NCI-H1436 treated with DMSO at 0.1 percent for 48 hours (cell line): Measurements from ENCODE around the gene SH3RF3.
"Not testable (repeated sequence)": the region's sequence is repeated elsewhere in the genome, so short reads cannot be mapped to it uniquely, and the experiment has no call there.

Source experiments
- DNase-seq: peaks from one replicate; lab custom pipeline; 2025; lab: John Stamatoyannopoulos, UW

The SH3RF3 gene

GRCh38 chr2:109159096-109159495 is 30.1 kb downstream of the SH3RF3 start:
- no peak for DNase-seq

GRCh38 chr2:109160714-109161440 is 31.9 kb downstream of the SH3RF3 start:
- no peak for DNase-seq

- DNase-seq: not testable (repeated sequence)
These were observed 33.4 kb downstream of the SH3RF3 start for GRCh38 chr2:109162367-109162766.

DNA sequence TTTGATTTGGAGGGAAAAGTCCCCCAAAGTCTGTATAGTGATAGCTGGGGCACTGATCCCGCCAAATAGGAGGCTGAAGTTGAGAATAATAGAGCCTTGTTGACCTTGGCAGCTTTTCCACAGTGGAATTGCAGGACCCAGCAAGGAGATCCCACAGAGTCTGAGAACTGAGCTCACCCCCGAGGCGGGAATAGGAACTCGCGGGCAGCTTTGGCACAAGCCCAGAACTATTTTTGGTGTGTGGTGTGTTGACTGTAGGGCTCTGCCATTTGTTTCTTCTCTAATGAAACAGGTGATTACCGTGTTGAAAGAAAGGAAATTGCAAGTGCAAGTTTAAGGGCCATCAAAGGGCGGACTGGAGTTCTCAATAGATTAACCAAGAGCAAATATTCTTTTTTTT is 34.0 kb downstream of the SH3RF3 start:
- no peak for DNase-seq

DNA sequence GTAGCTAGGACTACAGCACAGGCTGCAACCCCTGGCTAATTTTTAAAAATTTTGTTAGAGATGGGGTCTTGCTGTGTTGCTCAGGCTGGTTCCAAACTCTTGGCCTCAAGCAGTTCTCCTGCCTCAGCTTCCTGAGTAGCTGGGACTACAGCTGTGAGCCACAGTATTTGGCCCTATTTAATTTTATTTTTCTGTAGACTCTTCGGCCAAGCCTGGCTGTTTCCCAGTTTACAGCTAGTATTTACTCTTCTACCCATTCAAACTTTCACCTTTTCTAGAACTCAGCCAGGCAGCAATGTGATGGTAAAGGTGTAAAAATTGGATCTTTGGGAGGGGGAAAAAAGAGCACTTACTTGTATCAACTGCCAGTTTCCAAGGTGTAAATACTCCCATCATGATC is 35.3 kb downstream of the SH3RF3 start:
- DNase-seq: no peak

- no peak for DNase-seq
These were observed 35.8 kb downstream of the SH3RF3 start for GRCh38 chr2:109164739-109165221.

DNA sequence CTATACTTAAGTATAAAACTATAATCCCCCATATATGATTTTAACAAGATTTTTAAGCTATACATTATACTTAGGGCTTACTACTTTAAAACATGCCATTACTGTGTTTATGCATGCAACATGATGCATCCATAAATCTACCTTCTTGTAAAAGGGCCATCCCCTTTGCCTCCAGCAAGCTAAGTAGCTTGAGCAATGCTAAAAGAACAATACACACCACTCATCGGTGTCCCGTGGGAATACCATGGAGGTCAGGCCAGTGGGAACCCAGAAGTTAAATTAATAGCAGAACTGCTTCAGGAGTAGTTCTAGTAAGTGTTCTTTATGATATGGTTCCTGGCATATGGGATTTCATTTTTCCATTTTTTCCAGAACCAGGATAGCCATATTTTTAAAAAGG is 37.8 kb downstream of the SH3RF3 start:
- no peak for DNase-seq

GRCh38 chr2:109168086-109168485 is 39.1 kb downstream of the SH3RF3 start:
- DNase-seq: no peak

DNA sequence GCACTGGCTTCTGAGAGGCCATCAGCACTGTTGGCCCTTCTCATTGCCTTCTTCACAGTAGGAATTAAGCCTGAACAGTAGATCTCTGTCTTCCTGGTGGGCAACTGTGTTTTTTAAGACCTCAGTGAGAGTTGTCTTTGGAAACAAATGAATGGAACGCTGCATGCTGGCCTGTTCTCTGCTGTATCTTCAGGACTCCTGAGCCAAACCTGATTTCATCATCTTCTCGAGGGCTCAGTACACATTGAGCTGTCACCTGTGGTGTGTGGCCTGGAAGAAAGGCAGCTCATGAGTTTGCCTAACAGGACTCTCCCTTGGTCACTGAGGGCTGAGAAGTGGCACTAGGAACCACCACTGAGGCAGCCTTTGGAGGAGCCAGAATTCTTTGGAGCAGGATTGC is 39.7 kb downstream of the SH3RF3 start:
- DNase-seq: no peak

GRCh38 chr2:109170645-109171044 is 41.6 kb downstream of the SH3RF3 start:
- no peak for DNase-seq

DNA sequence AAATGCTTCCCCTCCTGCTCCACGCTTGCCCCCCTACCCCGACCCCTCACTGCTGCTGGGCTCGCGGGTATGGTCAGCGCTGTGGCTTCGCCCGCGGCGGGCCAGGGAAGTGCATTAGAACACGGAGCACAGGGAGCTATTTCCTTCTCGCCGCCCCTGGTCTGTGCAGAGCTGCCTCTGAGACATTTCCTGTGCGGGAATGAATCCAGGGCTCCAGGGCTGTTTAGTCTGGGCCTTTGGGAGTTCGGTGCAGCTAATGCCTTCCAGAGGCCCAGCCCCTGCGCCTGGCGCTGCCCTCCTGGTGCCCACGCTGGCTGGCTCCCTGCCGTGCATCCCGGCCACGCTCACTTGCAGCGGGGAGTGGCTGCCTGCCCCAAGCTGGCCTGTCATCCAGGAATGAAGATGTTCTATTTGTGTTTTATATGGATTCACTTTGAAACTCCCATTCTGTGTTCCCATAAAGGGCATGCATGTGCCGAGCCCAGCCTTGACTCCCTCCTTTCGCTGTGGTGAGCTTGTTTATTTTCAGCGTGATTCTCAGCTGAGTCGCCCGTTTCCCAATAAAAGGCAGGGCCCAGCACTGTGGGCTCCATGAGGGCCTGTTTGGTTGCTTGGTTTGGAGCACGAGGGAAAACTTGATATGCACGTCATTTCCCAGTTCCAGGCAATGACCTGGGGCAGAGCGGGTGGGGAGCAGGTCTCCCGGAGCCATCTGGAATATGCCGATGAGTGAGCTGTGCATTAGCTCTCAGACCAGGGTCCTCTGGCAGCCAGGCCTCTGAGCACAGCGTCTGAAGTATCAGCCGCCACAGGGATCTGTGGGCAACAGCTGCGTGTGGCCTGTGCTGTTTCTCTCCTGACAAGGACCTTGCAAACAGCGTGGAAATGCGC is 42.7 kb downstream of the SH3RF3 start:
- DNase-seq: no peak

DNA sequence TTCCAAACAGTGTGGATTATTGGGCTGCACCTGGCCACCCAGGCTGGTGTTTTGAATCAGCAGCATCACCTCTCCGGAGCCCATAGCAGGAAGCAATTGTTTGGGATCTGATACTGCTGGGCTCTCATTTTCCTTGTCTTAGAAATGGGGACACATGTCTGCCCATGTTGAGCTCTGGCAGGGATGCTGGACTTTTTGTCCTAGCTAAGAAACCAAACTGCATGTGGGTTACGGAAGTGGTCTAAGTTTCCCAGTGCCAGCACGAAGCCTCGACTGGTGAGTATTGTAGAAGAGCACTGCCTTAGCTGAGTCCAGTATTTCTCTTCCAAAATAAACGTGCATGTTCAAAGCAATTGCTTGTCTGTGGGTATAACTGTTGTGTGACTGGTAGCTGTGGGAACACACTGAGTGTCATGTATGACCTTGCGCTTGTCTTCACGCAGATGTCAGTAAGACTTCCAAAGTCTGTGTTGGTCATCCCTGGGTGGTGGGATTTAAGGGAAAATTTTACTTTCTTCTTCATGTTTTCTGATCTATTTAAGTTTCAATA is 43.6 kb downstream of the SH3RF3 start:
- DNase-seq: no peak

GRCh38 chr2:109173311-109174171 is 44.5 kb downstream of the SH3RF3 start:
- no peak for DNase-seq

- no peak for DNase-seq
These were observed 45.2 kb downstream of the SH3RF3 start for GRCh38 chr2:109174214-109174613.

DNA sequence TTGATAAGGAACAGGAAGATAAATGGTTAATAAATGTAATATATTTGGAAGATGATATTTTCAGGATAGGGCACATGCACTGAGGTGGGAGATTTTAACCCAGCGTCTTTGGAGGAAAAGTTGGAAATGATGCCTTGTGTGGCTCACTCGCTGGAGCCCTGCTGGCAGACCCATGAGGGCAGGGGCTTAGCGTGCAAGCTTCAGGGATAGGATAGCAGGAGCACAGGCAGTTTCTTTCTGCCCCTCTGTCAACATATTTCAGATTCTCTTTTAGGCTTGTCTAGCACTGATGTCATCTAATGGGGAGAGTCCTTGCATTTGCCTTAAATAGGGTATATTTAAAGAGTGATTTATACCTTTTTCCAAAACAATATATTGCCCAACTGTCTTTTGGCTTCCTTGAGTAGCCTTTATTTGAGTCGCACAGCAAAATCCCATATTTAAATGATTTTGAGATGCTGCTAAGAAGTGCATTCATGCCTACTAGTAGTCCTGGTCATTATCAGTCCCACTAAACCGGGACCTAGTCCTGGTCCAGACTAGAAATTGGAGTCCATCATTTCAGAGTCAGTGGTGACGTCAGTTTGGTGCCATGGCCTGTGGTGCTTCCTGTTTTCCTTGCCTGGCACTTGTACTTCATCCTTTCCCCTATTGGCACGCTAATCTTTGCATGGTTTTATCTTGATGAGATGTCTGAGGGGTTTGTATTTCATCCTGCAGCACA is 45.8 kb downstream of the SH3RF3 start:
- DNase-seq: no peak

DNA sequence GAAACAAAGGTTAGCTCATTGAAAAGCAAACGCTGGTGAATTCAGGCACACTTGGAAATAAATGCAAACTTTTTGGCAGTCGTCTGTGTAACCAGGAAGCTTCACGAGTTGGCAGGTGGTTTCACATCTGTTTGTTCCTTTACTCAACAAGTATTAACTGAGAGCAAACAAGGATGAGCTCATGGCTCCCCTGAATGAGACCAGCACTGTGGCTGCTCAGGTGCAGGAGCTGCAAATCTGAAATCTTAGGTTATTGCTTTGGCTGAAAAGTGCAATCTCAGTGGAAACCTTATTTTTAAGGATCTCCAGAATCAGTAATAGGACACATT is 46.3 kb downstream of the SH3RF3 start:
- DNase-seq: no peak

- DNase-seq: no peak
These were observed 47.9 kb downstream of the SH3RF3 start for GRCh38 chr2:109176928-109177327.

- DNase-seq: no peak
These were observed 48.6 kb downstream of the SH3RF3 start for GRCh38 chr2:109177635-109178034.

DNA sequence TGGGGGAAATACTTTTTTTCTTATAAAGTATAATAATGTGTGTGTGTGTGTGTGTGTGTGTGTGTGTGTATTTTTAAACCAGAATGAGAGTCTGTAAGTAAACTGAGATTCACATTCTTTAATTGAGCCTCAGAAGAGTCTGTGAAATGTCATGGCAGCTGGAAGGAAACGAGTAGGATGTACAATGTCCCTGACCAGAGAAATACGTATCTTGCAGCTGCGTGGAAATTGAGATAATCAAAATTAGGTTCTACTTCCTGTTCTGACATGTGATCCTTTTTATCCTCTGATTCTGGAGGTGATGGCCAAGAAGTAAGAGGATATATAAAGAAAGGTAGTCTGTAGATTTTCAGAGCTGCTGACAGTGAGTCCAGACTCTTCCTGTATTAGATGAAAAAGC is 50.0 kb downstream of the SH3RF3 start:
- DNase-seq: no peak

DNA sequence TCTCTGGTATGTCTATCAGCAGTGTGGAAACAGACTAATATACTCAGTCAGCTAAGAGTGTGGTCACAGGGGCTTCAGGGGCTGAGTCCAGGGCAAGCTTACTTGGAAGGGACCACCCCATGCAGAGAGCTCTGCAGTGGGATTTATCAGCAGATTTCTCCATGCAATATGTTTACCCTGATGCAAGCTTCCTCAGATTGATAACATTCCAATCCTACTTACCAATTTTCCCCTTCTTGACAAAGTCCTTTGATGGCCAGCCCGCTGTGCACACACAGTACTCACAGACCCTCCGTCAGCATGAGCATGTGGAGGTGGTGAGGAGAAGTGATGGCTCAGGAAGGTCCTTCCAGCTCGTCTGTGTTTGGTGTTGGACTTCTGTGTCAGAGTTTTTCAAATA is 51.8 kb downstream of the SH3RF3 start:
- no peak for DNase-seq

- DNase-seq: no peak
These were observed 53.4 kb downstream of the SH3RF3 start for GRCh38 chr2:109182426-109182825.
